ENCODE measurements around the gene STRIP2. TPM values are rescaled to one million over a fixed set of nuclear protein-coding genes. Genes with fewer than 3 reads are reported as not detected.

STRIP2 gene
- total RNA-seq, 1 experiment from 2014 or later: 9.9 TPM

DNA sequence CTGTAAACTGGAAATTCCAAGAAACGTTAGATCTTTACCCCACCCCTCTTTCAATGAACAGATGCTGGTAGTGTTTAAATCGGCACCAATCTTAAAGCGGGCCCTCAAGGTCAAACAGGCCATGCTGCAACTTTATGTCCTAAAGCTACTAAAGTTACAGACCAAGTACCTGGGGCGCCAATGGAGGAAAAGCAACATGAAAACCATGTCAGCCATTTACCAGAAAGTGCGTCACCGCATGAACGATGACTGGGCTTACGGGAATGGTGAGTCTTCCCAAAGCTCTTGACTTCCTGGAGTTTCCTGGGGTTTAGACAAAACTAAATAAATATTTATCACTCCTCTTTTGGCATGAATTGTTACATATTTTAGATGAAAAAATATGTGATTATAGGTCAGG lies 48.5 kb downstream of the STRIP2 start:
- H3K9me3 Mint-ChIP-seq: no peaks in the 10 kb centered on the region; a peak in 1 of 5 replicates
- no peak overlapping the region for H2BK5ac ChIP-seq (ENCODE audit: insufficient read length, low read length)
- DNase-seq: no peak

More for the DNA sequence above, 48.5 kb downstream of the STRIP2 start:
- no peaks in the 10 kb centered on the region for H3K27me3 ChIP-seq (ENCODE audit: insufficient read depth, low read length)
- no peak overlapping the region for H3K18ac ChIP-seq (ENCODE audit: insufficient read length, low read depth, low read length)
- no peak overlapping the region for H4K91ac ChIP-seq (ENCODE audit: insufficient read length, low read depth, low read length)
- H3K4me3 Mint-ChIP-seq: no peak overlapping the region
- H3K4me1 ChIP-seq (ENCODE audit: insufficient read depth, low read length): no peaks in the 10 kb centered on the region
- no peak overlapping the region for H3K27ac ChIP-seq (ENCODE audit: insufficient read length, low read depth, low read length)
- TF ChIP-seq, protein P1, sequence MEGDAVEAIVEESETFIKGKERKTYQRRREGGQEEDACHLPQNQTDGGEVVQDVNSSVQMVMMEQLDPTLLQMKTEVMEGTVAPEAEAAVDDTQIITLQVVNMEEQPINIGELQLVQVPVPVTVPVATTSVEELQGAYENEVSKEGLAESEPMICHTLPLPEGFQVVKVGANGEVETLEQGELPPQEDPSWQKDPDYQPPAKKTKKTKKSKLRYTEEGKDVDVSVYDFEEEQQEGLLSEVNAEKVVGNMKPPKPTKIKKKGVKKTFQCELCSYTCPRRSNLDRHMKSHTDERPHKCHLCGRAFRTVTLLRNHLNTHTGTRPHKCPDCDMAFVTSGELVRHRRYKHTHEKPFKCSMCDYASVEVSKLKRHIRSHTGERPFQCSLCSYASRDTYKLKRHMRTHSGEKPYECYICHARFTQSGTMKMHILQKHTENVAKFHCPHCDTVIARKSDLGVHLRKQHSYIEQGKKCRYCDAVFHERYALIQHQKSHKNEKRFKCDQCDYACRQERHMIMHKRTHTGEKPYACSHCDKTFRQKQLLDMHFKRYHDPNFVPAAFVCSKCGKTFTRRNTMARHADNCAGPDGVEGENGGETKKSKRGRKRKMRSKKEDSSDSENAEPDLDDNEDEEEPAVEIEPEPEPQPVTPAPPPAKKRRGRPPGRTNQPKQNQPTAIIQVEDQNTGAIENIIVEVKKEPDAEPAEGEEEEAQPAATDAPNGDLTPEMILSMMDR (conservative IDR thresholded peaks at IDR 0.05): no peak
- H3K27ac Mint-ChIP-seq: no peak overlapping the region
- H2AFZ ChIP-seq (ENCODE audit: low read length): no peak overlapping the region
- H3K14ac ChIP-seq (ENCODE audit: insufficient read depth, low read length): no peak overlapping the region
- no peak overlapping the region for H3T11ph ChIP-seq (ENCODE audit: low read length)
- H4K5ac ChIP-seq (ENCODE audit: insufficient read length, low read depth, low read length): no peak overlapping the region
- H3K23ac ChIP-seq (ENCODE audit: insufficient read length, low read depth, low read length): no peak overlapping the region
- H4K8ac ChIP-seq (replicated peaks; ENCODE audit: insufficient read length, low read depth, low read length): no peak overlapping the region
- H4K20me1 ChIP-seq (ENCODE audit: control insufficient read depth, insufficient read depth, insufficient read length): no peaks in the 10 kb centered on the region
- no peak overlapping the region for H2AK5ac ChIP-seq (ENCODE audit: insufficient read length, low read length)
- no peak overlapping the region for H3K56ac ChIP-seq (ENCODE audit: insufficient read length, low read depth, low read length)
- H3K23me2 ChIP-seq (ENCODE audit: insufficient read length, low read depth, low read length, poor library complexity, severe bottlenecking): no peaks in the 10 kb centered on the region
- H2BK15ac ChIP-seq (ENCODE audit: low read depth, low read length): no peak overlapping the region
- H3K4me1 Mint-ChIP-seq: no peaks in the 10 kb centered on the region
- WGBS (ENCODE audit: extremely low coverage, insufficient read length, low lambda C conversion rate): no CpG with 5 or more reads among the region's 8 CpGs
- peaks cover 9 to 22% (median 19%) of the 10 kb centered on the region in 3 experiments for H3K36me3 Mint-ChIP-seq (ENCODE audit: insufficient read depth in 1 of 3, low read depth in 3 of 3)
- no peaks in the 10 kb centered on the region for H3K79me1 ChIP-seq (ENCODE audit: insufficient read depth, low read depth, low read length, poor library complexity, severe bottlenecking)
- no peak overlapping the region for H2BK20ac ChIP-seq (ENCODE audit: low read depth, low read length, poor library complexity, severe bottlenecking)
- H3K4me2 ChIP-seq (ENCODE audit: insufficient read depth, insufficient read length, low read length): no peak overlapping the region
- H3K27me3 Mint-ChIP-seq (ENCODE audit: low read depth): no peaks in the 10 kb centered on the region
- H3K9ac ChIP-seq (ENCODE audit: extremely low read depth, insufficient read length, low read length): no peak overlapping the region
- H2BK120ac ChIP-seq (ENCODE audit: low read depth, low read length, poor library complexity, severe bottlenecking): no peak overlapping the region
- H3K79me2 ChIP-seq (ENCODE audit: insufficient read depth, low read length): no peaks in the 10 kb centered on the region
- H3K4ac ChIP-seq (ENCODE audit: low read depth, low read length): no peak overlapping the region
- H2BK12ac ChIP-seq (ENCODE audit: insufficient read length, low read depth, low read length): no peak overlapping the region
- H3K9me3 ChIP-seq (ENCODE audit: control insufficient read depth, low read depth, low read length): no peaks in the 10 kb centered on the region
